HepG2 (cell line): ENCODE data around the gene TECTB. TPM values are rescaled to one million over a fixed set of nuclear protein-coding genes. Genes with fewer than 3 reads are reported as not detected.

Experiments
- ATAD3A ChIP-seq: sonication (generic); formaldehyde crosslinking; IDR thresholded peaks from 2 replicates; pipeline ENCODE4 v1.4.0; 2020; ENCODE audit warnings: missing genetic modification reagents
- CENPBD1 ChIP-seq: sonication (generic); formaldehyde crosslinking; IDR thresholded peaks from 2 replicates; pipeline ENCODE4 v1.8.0; 2022; ENCODE audit warnings: missing genetic modification reagents, low read depth, mild to moderate bottlenecking, borderline replicate concordance
- CREB3 ChIP-seq: sonication (generic); formaldehyde crosslinking; IDR thresholded peaks from 2 replicates; pipeline ENCODE4 v1.5.0; 2020; ENCODE audit warnings: missing genetic modification reagents
- EHMT2 ChIP-seq: fragments of 200-600 bp; sonication (generic); IDR thresholded peaks from 2 replicates; pipeline ENCODE4 v1.7.0; 2017; ENCODE audit warnings: antibody characterized with exemption, low read depth, low read length, borderline replicate concordance
- ESRRA ChIP-seq: sonication (generic); formaldehyde crosslinking; IDR thresholded peaks from 2 replicates; pipeline ENCODE4 v1.5.1; 2020; ENCODE audit warnings: mild to moderate bottlenecking, low read depth, missing genetic modification reagents
- ETS1 ChIP-seq: sonication (generic); formaldehyde crosslinking; IDR thresholded peaks from 2 replicates; pipeline ENCODE4 v1.4.0; 2020; ENCODE audit warnings: missing genetic modification reagents
- HNRNPL ChIP-seq: fragments of 200-400 bp; formaldehyde crosslinking; IDR thresholded peaks from 2 replicates; pipeline ENCODE4 v1.6.1; 2017; ENCODE audit warnings: mild to moderate bottlenecking, low read depth, low read length
- KLF12 ChIP-seq: sonication (generic); formaldehyde crosslinking; IDR thresholded peaks from 2 replicates; pipeline ENCODE4 v1.4.0; 2020; ENCODE audit warnings: missing genetic modification reagents, borderline replicate concordance
- MYPOP ChIP-seq: sonication (generic); formaldehyde crosslinking; IDR thresholded peaks from 2 replicates; pipeline ENCODE4 v1.8.1; 2023; ENCODE audit warnings: mild to moderate bottlenecking, moderate library complexity, missing genetic modification reagents
- NCOA2 ChIP-seq: sonication (generic); formaldehyde crosslinking; IDR thresholded peaks from 2 replicates; pipeline ENCODE4 v1.8.0; 2022; ENCODE audit warnings: inconsistent platforms
- NFKB2 ChIP-seq: sonication (generic); formaldehyde crosslinking; IDR thresholded peaks from 2 replicates; pipeline ENCODE4 v1.4.0; 2020; ENCODE audit warnings: missing genetic modification reagents, borderline replicate concordance
- PREB ChIP-seq: sonication (generic); formaldehyde crosslinking; IDR thresholded peaks from 2 replicates; pipeline ENCODE4 v1.4.0; 2020; ENCODE audit warnings: missing genetic modification reagents
- RELA ChIP-seq: sonication (generic); formaldehyde crosslinking; IDR thresholded peaks from 2 replicates; pipeline ENCODE4 v1.4.0; 2020; ENCODE audit warnings: missing genetic modification reagents
- SNRNP70 ChIP-seq: fragments of 200-400 bp; formaldehyde crosslinking; IDR thresholded peaks from 2 replicates; pipeline ENCODE4 v1.6.1; 2017; ENCODE audit warnings: mild to moderate bottlenecking, low read depth, low read length, moderate library complexity
- SRSF9 ChIP-seq: fragments of 200-400 bp; formaldehyde crosslinking; IDR thresholded peaks from 2 replicates; pipeline ENCODE4 v1.6.1; 2018; ENCODE audit warnings: borderline replicate concordance, mild to moderate bottlenecking, low read depth, low read length; ENCODE audit not compliant: insufficient read depth, poor library complexity, severe bottlenecking
- SRY ChIP-seq: sonication (generic); formaldehyde crosslinking; IDR thresholded peaks from 2 replicates; pipeline ENCODE4 v1.8.0; 2022; ENCODE audit warnings: mild to moderate bottlenecking, missing genetic modification reagents
- TBX3 ChIP-seq: fragments of 450-650 bp; IDR thresholded peaks from 2 replicates; pipeline ENCODE4 v1.6.1; 2017; ENCODE audit warnings: antibody characterized with exemption, mild to moderate bottlenecking, inconsistent platforms, borderline replicate concordance
- TFDP1 ChIP-seq: IDR thresholded peaks from 2 replicates; pipeline ENCODE4 v1.6.1; 2016; ENCODE audit warnings: missing compliant biosample characterization, missing genetic modification reagents, borderline replicate concordance
- ZBTB1 ChIP-seq: sonication (generic); formaldehyde crosslinking; IDR thresholded peaks from 2 replicates; pipeline ENCODE4 v1.4.0; 2020; ENCODE audit warnings: missing genetic modification reagents, borderline replicate concordance
- ZBTB3 ChIP-seq: sonication (generic); formaldehyde crosslinking; IDR thresholded peaks from 2 replicates; pipeline ENCODE4 v1.4.0; 2020; ENCODE audit warnings: low read depth, mild to moderate bottlenecking, moderate library complexity, missing genetic modification reagents, borderline replicate concordance
- ZKSCAN1 ChIP-seq: fragments of 150-350 bp; IDR thresholded peaks from 2 replicates; pipeline ENCODE4 v1.6.1; 2014; ENCODE audit warnings: low read length
- ZNF205 ChIP-seq: IDR thresholded peaks from 2 replicates; pipeline ENCODE4 v1.6.1; 2018; ENCODE audit warnings: missing biosample characterization, missing genetic modification reagents
- ZNF614 ChIP-seq: IDR thresholded peaks from 2 replicates; pipeline ENCODE4 v1.6.1; 2018; ENCODE audit warnings: missing biosample characterization, missing genetic modification reagents, inconsistent platforms, borderline replicate concordance
- ZNF766 ChIP-seq: sonication (generic); formaldehyde crosslinking; IDR thresholded peaks from 2 replicates; pipeline ENCODE4 v1.5.0; 2020; ENCODE audit warnings: missing genetic modification reagents, borderline replicate concordance
- ZNF781 ChIP-seq: sonication (generic); formaldehyde crosslinking; IDR thresholded peaks from 2 replicates; pipeline ENCODE4 v1.5.1; 2020; ENCODE audit warnings: borderline replicate concordance, mild to moderate bottlenecking, missing genetic modification reagents; ENCODE audit errors: not compliant biosample characterization
- polyA plus RNA-seq, 8 experiments: library from polyadenylated mRNA; depleted of rRNA in 3 of 8; stranded (reverse) in 7 of 8; unstranded in 1 of 8; fragments of >200 nt; fragmentation: Illumina TruSeq in 4 of 8; extraction: Trizol in 4 of 8; gene quantifications; 2 replicates each; pipeline versions ENCODE4 v1.2.1 to v1.2.3, GENCODE V29; 2011 to 2016; ENCODE audit warnings: low read depth in 4 of 8, missing spikeins in 1 of 8, mixed read lengths in 1 of 8; ENCODE audit not compliant: insufficient read depth in 1 of 8
- total RNA-seq, 5 experiments: library from RNA; depleted of rRNA; stranded (reverse); fragments of >200 nt; fragmentation: Illumina TruSeq; extraction: Trizol; gene quantifications; 2 replicates each; pipeline ENCODE4 v1.2.3, GENCODE V29; 2016; ENCODE audit warnings: low read depth in 1 of 5

The TECTB gene
- total and polyA plus RNA-seq, 2 of the 13 experiments (the other 11 are each of a cell fraction or from before 2014, with no cell fraction given) = 0.78 to 1.8 TPM

- peak; percentile 49; the same call in 1 of the 2 replicates for TF ChIP-seq ZBTB3
- TF ChIP-seq RELA (CRISPR knock-in tag) = peak; percentile 85; the same call in 1 of the 2 replicates
- TF ChIP-seq MYPOP (CRISPR knock-in tag) = peak; percentile 91; the same call in 1 of the 2 replicates
- no peak for TF ChIP-seq CENPBD1 (CRISPR knock-in tag)
- TF ChIP-seq ETS1 = no peak
- TF ChIP-seq SRSF9 = no peak
- peak; percentile 91 for TF ChIP-seq ZNF205 (CRISPR knock-in tag)
- TF ChIP-seq SNRNP70 = no peak
- TF ChIP-seq KLF12 = peak; percentile 71; the same call in 1 of the 2 replicates
- TF ChIP-seq HNRNPL = no peak
- no peak for TF ChIP-seq CREB3 (CRISPR knock-in tag)
- no peak for TF ChIP-seq ATAD3A (CRISPR knock-in tag)
- peak; percentile 95; the same call in 1 of the 2 replicates for TF ChIP-seq ESRRA (CRISPR knock-in tag)
- TF ChIP-seq TBX3 = peak; percentile 99
- TF ChIP-seq PREB (CRISPR knock-in tag) = no peak
- no peak for TF ChIP-seq SRY (CRISPR knock-in tag)
- TF ChIP-seq TFDP1 = no peak; the same call in 1 of the 2 replicates
- TF ChIP-seq ZNF766 = peak; percentile 47; the same call in 1 of the 2 replicates
- TF ChIP-seq NCOA2 (CRISPR knock-in tag) = peak; percentile 100
- no peak for TF ChIP-seq EHMT2
- TF ChIP-seq NFKB2 = no peak
- no peak for TF ChIP-seq ZKSCAN1
- TF ChIP-seq ZNF614 = peak; percentile 97
- TF ChIP-seq ZNF781 (CRISPR knock-in tag) = peak; percentile 63
- no peak for TF ChIP-seq ZBTB1 (CRISPR knock-in tag)
Measured at GRCh38 chr10:112261281-112261822, 21.8 kb upstream of the TECTB start (continued).
